Suppressor macrophage treated with lipopolysaccharide for 1 hour (primary cell): ENCODE results near the gene NXN.
"Not testable (repeated sequence)": the region's sequence is repeated elsewhere in the genome, so short reads cannot be mapped to it uniquely, and the experiment has no call there.

ENCODE experiments used
- DNase-seq, 3 donors: peaks; one replicate each; pipeline ENCODE4 v3.0.0-alpha.2; 2020 to 2022

NXN gene

DNA sequence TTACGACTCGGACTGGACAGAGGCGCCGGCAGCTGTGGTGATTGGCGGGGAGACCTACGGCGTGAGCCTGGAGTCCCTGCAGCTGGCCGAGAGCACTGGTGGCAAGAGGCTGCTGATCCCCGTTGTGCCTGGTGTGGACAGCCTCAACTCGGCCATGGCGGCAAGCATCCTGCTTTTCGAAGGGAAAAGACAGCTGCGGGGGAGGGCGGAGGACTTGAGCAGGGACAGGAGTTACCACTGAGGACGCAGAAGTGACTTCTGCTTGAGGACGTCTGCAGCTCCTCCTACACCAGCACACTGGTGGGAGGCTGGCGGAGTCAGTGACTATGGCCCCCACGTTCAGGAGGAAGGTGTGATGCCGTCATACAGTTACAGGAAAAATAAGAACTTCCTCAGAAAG lies 187.7 kb downstream of the NXN start:
- DNase-seq = no peak

DNA sequence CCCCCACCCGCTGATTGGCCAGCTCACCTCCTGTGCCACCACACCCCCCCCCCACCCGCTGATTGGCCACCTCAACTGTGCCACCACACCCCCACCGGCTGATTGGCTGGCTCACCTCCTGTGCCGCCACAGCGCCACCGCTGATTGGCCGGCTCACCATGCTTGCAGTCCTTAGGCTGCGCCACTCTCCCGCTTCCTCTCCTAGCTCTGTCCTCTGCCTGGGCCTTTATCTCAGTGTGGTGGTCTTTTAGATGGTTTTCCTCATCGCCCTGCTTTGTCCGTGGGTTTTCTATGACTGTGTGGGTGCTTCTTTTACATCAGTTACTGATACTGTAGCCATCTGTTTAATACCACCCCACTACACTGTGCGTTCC lies 188.7 kb downstream of the NXN start:
- DNase-seq = not testable (repeated sequence)

DNA sequence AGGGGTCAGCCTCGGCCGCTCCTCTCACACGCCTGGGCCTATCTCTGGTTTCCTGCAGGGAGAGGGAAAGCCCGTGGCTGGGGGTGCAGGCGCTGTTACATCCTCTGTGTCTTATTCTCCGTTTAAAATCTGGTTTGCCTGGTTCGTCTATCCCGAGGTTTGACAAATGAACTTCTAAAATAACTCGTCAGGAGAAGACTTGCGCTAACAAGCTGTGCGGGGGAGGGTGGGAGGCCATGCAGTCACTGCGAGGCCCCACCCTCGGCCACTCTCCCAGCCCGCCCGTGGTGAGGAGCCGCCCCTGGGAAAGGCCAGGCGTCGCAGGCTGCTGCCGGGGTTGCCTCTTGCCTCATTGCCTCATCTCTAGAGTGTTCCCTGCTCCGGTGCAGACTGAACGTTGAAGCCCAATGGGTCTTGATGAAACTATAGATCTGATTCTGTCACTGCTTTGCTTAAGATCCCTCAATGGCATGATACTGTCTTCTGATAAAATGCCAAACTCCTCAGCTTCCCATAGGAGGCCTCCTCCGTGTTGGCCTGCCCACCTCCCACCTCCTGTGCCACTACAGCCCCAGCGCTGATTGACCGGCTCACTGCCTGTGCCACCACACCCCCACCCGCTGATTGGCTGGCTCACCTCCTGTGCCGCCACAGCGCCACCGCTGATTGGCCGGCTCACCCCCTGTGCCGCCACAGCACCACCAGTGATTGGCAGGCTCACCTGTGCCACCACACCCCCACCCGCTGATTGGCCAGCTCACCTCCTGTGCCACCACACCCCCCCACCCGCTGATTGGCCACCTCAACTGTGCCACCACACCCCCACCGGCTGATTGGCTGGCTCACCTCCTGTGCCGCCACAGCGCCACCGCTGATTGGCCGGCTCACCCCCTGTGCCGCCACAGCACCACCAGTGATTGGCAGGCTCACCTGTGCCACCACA lies 189.4 kb downstream of the NXN start:
- DNase-seq = not testable (repeated sequence)

DNA sequence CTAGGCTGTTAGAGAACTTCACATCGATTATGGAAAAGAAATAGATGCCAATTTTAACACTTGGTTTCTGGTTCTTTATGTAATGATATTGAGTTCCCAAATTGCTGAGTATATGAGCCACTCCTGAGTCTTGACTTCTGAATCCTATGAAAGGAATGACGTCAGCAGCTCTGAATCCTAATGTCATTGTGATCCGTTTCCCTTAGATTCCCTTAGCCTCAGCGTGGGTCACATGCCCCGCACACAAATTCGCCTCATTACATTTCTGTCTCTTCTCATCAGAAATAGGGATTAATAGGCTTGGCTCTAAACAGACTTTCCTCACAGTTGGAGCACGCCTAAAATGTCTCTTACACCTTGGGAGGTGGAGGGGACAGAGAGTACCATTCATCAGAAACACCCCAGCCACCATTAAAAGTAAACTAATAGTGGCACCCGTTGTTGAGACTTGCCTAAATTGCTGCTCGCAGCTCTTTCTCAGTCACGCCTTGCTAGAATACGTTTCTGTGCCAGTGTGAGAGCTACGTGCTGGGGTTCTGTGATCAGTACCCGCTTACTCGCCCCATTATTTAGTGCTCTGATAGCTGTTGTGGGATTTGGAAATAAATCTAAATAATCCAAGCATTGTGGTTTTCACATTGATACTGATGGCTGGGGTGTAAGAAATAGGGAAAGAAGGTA lies 190.3 kb downstream of the NXN start:
- DNase-seq = no peak

DNA sequence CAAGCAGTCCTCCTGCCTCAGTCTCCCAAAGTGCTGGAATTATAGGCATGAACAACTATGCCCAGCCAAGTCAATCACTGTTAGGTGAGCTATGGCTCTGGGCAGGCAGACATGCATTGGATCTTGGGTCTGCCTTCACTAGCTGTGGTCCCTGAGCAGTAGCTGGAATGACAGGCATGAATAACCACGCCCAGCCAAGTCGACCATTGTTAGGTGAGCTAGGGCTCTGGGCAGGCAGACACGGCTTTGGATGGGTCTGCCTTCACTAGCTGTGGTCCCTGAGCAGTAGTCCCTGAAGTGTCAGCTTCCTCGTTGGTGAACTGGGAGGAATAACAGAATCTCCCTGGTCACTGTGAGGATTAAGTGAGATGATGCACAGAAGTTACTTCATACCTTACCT lies 191.0 kb downstream of the NXN start:
- DNase-seq = no peak

DNA sequence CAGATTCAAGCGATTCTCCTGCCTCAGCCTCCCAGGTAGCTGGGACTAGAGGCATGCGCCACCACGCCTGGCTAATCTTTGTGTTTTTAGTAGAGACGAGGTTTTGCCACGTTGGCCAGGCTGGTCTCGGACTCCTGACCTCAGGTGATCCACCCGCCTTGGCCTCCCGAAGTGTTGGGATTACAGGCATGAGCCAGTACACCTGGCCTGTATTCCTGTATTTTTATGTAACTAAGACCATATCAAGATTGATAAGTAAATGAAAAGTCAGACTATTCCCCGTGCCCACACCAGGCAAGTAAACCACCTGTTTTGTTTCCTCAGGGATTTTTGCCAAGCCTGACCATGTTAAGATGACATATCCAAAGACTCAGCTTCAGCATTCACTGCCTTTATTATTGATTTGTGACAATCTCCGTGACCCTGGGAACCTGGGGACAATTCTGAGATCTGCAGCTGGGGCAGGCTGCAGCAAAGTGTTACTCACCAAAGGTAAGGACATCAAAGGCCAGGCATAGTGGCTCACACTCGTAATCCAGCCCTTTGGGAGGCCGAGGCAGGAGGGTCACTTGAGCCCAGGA lies 191.8 kb downstream of the NXN start:
- no peak for DNase-seq

DNA sequence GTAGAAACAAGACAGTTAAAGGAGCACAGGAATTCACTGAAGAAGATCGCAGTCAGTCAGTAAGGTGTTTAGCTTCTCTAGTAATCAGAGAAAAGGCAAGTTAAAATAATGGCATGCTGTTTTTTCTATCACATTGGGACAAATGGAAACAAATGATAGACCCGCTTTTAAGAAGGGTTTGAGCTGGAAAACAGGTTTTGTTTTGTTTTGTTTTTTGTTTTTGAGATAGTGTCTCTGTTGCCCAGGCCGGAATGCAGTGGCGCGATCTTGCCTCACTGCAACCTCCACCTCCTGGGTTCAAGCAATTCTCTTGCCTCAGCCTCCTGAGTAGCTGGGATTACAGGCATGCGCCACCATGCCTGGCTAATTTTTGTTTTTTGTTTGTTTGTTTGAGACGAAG lies 193.7 kb downstream of the NXN start:
- not testable (repeated sequence) for DNase-seq

DNA sequence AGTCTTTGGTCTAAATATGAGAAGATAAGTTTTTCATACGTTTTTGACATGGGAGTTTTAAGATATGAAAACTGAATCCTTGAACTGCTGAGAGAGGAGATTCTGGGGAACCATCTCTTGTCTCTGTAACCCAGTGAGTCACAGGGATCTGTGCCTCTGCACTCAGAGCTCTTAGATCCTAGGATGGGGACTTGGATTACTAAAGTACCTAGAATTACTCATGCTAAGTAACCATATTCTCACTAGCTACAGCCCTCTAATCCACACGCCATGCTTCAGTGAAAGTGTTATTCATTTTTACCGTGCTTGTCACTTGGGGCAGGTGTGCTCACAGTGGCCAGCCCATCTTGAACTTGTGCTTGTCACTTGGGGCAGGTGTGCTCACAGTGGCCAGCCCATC lies 195.4 kb downstream of the NXN start:
- no peak for DNase-seq

DNA sequence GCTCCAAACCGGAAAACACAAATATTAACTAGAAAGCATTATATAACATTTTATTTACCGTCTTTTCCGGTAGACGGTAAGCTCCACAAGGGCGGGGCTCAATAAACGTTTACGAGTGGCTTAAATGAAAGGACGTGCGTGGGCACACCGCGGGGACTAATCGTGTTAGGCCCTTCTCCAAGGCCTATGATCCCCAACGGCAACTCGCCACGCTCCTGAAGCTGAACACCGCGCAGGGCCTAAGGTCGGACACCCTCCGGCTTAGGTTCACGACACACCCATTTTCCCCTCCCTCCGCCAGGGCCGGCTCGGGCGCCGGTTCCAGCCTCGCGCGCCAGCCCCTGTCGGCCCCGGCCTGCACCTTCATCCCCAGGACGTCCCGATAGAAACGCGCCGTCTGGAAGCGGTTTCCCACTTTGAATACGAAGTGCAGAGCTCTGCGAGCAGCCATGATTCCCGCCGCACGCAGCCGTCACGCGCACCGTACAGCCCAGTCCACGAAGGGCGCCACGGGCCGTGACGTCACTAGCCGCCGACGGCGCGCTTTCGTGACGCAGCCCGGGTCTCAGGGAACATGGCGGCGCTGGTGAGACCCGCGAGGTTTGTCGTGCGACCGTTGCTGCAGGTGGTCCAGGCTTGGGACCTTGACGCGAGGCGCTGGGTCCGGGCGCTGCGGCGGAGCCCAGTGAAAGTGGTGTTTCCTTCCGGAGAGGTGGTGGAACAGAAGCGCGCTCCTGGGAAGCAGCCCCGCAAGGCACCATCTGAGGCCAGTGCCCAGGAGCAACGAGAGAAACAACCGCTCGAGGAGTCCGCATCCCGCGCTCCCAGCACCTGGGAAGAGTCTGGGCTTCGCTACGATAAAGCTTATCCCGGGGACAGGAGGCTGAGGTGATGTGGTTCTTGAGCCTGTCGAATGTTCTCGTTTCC lies 197.5 kb downstream of the NXN start, which contains the start of the genes GLOD4 and MRM3:
Gene GLOD4, minus strand, starts transcription at position 476 of the 927 bp plus-strand sequence. Its CDS starts 25 bp downstream, at position 451.
Gene MRM3, plus strand, starts transcription at position 549 of the 927 bp plus-strand sequence. Its CDS starts 26 bp downstream, at position 575.
- peak; percentile 93 to 97 (median 96) for DNase-seq

DNA sequence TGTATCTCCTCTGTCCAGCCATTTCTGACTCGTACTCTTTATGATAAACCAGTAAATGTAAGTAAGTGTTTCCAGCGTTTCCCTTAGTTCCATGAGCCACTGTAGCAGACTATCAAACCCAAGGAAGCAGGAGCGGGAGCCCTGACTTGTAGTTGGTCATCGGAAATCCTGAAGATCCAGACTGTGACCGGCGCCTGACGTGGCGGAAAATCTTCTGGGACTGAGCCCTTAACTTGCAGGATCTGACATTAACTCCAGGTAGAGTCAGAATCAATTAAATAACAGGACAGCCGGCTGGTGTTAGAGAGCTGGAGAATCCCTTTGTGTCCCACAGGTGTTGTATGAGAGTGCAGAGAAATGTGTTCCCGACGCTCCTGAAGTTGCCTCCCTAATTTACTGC lies 201.5 kb downstream of the NXN start:
- no peak for DNase-seq

DNA sequence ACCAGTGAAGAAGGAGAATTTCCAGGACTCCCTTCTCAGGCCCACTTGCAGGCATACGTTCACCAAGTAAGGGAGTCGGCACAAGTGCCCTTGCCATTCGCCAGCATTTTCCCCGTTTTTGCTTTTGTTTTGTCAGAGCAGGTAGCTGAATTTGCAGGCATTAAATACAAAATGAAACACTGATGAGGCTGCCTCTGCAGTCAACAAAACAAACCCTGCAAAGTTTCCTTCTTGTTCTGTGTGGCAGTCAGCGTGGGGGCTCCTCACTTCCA lies 205.3 kb downstream of the NXN start:
- no peak for DNase-seq

DNA sequence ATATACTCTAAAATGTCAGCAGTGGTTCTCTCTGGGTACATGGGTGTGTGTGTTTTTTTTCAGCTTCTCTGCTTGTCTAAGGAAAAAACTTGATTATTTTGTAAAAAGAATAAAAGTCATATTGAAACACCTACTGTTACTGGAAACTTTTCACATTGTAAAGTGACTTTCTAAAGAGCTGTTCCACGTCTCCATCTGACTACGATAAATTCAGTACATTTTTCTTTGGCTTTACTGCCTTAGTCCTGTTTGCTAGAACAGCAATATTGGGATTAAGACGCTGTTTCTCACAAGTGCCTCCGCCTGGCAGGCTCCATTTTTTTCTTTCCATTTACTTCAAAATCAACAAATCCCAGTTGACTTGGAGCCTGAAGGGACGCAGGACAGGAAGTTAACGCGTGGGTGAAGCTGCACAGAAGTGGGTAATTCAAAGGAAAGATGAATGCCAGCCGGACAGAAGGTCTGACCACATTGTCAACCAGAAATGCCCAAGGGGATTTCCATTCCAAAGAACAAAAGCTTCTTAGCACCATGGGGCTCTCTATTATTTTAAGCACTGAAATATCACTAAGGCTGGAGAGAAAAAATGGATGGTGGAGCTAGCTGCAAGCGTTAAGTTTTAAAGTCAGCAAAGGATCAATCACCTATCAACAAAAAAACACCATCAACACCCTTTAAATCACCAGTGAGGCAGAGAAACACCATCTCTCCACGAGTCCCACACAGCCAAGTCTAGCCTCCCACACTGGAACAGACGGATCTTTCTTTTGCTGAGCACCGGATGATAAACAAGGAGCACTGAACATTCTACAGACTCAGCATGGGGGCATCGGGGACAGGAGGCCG lies 205.9 kb downstream of the NXN start:
- peak; percentile 27 to 39 (median 38) for DNase-seq

DNA sequence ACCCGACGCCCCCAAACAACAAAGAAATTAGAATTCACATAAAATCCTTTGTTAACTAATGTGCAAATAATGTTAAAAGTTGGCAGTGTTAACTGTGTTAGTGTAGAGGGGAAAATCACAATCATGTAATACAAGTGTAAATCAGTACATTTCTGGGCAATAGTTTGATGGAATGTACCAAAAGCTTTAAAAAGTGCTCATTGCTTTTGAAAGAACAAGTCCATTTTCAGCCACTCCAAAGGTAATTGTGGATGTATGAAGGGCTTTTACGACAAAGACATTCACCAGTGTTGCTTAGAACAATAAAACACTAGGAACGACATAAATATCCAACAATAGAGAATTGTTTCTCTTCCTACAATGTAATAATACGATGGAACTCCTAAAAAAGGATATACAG lies 206.6 kb downstream of the NXN start:
- no peak for DNase-seq

DNA sequence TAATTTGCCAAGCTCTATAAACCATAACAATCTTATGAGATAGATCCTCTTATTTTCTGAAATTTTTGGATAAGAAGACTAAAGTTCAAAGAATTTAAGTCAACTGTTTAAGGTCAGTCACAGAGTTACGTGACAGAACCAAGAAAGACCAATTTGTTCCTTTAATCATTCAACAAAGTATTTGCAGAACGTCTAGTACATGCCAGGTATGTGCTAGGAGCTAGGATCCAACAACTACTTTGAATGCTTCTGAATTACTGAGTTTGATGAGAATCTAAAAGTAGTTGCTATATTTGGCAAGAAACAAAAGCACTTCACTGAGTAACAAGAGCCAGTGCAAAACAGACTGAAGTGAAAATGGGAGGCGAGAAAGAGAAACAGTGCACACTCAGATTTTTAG lies 212.5 kb downstream of the NXN start:
- peak in 1 of 3 donors; percentile 8 for DNase-seq

DNA sequence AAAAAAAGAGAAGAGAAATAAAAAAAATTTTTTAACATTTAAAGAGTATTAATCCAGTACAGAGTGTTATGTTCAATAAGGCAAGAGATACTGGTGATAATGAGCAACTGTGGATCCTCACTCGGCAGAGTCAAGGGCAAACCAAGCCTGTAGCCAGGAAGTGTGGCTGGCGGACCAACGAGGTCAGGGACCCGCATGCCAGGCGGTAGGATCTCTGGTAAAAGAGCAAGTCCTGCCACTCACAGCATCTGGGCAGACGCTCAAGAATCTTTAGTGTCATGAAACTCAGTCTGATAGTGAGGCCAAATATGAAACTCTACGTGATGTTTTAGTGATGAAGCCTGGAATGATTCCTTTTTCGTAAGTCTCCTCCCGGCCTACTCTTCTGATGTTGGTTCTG lies 219.2 kb downstream of the NXN start:
- DNase-seq = no peak

DNA sequence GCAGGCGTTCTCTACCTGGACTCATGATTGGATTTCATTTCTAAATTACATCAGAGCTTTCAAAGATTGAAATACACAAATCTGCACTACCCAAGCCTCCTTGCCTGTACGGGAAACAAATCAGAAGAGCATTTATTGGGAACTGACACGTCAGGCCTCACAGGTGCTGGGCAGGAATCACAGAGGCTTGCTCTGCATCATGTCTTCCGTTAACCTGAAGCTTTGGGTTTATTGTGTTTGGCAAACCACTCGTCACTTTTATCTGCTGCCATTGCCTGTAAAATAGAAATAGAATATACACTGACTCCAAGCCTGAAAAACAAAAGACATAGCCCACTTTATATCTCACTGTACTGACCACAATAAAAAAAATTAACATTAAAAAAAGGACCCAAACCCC lies 219.6 kb downstream of the NXN start:
- DNase-seq = no peak

DNA sequence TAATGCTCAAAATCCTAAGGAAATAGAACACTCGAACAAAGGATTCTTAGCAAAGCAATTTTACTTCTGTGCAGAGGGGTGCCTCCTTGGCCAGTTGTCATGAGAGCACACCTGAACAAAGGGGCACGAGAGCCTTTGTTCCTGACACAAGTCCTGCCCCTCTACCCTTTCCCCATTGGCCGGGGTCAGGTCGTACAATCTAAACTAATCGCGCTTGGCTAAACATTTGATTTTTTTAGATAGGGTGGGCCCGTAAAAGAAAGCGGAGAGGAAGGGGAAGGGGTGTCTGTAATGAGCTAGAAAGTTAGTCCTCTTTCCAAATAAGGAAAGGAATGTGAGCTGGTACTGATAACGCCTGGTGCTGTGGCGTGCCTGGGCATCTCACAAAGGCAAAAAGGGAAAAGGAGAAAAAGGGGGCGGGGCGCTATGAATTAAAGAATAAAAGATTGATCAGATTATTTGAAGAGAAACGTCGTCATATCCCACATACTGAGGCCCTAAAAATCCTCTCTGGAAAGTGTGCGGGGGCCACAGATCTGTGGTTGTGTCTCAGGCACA lies 223.5 kb downstream of the NXN start:
- not testable (repeated sequence) for DNase-seq

DNA sequence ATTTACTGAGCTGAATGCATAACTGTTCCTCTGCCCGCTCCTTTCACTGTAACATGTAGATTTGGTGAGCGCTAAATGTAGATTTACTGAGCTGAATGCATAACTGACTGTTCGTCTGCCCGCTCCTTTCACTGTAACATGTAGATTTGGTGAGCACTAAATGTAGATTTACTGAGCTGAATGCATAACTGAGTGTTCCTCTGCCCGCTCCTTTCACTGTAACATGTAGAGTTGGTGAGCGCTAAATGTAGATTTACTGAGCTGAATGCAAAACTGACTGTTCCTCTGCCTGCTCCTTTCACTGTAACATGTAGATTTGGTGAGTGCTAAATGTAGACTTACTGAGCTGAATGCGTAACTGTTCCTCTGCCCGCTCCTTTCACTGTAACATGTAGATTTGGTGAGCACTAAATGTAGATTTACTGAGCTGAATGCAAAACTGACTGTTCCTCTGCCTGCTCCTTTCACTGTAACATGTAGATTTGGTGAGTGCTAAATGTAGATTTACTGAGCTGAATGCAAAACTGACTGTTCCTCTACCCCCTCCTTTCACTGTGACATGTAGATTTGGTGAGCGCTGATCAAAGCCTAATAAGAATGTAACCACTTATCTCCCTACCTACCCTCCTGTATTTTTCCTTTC lies 224.1 kb downstream of the NXN start:
- DNase-seq = not testable (repeated sequence)

DNA sequence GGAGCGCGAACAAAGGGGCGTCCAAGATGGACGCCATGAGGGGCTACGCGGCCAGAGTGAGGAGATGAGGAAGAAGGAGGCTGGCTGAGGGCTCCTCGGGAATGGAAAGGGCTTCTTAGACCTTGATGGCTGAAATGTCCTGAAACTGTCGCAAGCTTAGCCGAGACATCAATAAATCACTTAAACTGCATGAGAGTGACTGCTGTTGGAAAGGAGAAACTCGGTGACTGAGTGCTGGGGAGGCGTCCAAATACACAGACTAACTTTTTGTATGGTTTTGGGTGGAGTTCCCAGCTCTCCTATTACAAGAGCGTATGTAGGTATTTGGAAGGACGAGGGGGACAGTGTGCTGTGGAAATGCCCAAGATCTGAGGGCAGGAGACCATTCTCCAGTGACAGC lies 226.2 kb downstream of the NXN start:
- no peak for DNase-seq

DNA sequence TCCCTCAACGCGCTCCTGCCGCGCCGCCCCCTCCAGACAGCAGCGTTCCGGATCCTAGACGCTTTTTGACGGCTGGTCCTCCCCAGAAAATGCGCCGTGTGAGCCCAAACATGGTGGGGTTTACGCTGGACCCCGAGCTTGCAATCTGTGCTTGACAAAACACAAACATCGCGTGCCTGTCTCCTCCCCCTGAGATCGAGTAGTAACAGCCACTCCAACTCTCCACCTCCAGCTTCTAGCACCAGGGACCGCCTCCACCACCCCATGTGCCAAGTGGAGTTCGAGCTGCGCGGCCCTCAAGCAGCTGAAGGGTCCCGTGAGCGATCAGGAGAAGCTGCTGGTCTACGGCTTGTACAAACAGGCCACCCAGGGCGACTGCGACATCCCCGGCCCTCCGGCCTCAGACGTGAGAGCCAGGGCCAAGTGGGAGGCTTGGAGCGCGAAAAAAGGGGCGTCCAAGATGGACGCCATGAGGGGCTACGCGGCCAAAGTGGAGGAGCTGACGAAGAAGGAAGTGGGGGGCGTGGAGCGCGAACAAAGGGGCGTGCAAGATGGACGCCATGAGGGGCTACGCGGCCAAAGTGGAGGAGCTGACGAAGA lies 226.9 kb downstream of the NXN start:
- peak in 2 of 3 donors; percentile 18 to 29 for DNase-seq
